HG02938 (cell line): ENCODE measurements around the gene ZNF143.

Source experiments
- ATAC-seq: cut with Tn5 transposase; IDR thresholded peaks from one replicate; pipeline ENCODE4 v1.9.1; 2021; ENCODE audit warnings: mild to moderate bottlenecking, moderate library complexity; ENCODE audit not compliant: unreplicated experiment

Gene ZNF143

GRCh38 chr11:9573775-9574621 lies 113.2 kb downstream of the ZNF143 start:
- peak; percentile 4 for ATAC-seq

DNA sequence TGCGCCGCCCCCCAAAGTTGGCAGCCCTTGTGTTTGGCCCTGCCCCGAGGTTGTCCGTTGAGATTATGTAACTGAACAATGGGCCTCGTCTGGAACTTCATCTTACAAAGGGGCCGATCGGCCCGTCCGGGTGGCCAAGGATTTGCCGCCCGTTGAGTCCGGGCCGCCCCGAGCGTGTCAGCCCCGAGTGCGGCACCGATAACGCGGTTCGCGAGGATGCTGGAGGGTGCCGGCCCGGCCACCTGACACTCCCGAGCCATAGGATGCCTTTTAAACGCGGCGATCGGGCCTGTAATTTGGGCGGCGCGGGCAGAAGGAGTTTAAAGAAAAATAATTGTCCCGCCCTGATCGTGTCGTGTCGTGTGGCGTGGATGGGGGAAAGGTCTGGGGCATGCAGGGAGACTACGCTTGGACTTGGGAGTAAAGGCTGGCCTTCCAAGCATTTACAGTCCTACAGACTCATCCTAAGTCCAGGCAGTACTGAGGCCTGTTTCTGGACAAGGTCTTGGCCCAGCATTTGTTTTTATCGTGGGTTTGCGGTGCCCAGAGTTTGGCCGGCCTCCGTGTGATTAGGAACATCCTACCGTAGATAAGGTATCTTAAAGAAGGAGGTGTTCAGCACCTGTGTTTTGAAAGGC lies 113.9 kb downstream of the ZNF143 start:
- no peak for ATAC-seq

GRCh38 chr11:9575260-9576240 lies 114.7 kb downstream of the ZNF143 start:
- ATAC-seq: no peak

DNA sequence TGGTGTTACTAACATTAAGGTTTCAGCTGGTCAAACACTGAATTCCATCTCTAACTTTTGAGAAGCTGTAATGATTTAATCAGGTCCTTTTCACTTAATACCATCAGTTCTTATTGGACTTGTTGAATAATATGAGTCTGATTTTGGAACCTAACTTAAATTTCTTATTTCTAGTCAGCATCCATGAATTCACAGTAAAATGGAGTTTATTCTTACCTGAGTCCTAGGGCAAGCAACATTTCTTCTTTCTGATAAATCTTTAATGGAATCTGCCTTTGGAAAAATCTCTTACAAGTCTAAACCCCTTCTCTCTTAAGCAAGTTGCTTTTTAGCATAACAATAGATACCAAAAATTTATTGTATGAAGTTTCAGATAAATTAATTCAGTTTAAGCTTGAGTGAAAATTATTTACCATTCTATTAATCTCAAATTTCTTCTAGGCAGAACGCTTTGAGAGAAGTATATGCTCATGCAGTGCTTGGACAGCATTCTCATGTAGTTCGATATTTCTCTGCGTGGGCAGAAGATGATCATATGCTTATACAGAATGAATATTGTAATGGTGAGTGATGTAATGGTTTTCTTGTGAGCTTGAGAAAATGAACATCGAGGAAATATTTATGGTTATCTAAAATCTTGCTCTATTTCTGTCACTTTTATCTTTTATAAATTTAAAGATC lies 116.0 kb downstream of the ZNF143 start:
- no peak for ATAC-seq

DNA sequence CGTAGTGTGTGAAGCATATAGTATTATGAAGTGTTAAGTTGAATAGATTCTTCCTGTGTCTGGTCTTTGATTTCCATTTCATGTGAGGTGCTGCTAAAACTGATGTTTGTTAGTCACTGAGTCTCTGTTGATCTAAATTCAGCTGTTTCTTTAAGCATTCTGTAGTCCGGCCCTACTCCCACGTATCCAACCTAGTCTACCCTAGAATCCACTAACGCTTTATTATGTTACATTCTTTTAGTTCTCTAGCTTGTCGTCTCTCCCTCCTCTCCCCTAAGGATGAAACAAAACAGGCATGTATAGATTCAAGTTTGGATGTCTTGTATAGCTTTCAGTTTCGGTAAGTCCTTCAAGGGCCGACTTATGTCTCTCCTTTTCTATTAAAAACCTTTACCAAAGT lies 116.7 kb downstream of the ZNF143 start:
- no peak for ATAC-seq
